Bone marrow (tissue), 2 donors: ENCODE measurements around the gene PLIN3.
"Not testable (repeated sequence)": the region's sequence is repeated elsewhere in the genome, so short reads cannot be mapped to it uniquely, and the experiment has no call there.

ENCODE experiments used
- DNase-seq, 2 donors: peaks; one replicate each; lab custom pipeline; 2025; lab: John Stamatoyannopoulos, UW

PLIN3 gene

GRCh38 chr19:4891066-4891465 is 23.6 kb upstream of the PLIN3 start:
- no peak for DNase-seq

GRCh38 chr19:4889034-4889815 is 21.8 kb upstream of the PLIN3 start:
- DNase-seq = no peak

DNA sequence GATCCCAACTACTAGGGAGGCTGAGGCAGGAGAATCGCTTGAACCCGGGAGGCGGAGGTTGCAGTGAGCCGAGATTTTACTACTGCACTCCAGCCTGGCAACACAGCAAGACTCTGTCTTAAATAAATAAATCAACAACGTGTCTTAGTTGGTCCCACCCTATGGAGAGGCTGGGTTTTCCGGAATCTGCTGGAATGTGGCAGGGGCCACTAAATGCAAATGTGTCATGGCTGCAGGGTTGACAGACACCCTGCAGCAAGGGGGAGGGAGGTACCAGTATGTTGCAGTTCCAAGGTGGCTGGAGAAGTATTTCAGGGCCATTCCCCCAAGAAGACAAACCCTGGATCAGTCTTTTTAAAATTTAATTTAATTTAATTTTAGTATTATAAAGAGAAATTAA is 20.3 kb upstream of the PLIN3 start:
- DNase-seq = not testable (repeated sequence)

DNA sequence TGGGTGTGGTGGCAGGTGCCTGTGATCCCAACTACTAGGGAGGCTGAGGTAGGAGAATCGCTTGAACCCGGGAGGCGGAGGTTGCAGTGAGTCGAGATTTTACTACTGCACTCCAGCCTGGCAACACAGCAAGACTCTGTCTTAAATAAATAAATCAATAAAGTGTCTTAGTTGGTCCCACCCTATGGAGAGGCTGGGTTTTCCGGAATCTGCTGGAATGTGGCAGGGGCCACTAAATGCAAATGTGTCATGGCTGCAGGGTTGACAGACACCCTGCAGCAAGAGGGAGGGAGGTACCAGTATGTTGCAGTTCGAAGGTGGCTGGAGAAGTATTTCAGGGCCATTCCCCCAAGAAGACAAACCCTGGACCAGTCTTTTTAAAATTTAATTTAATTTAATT is 17.5 kb upstream of the PLIN3 start:
- DNase-seq = not testable (repeated sequence)

DNA sequence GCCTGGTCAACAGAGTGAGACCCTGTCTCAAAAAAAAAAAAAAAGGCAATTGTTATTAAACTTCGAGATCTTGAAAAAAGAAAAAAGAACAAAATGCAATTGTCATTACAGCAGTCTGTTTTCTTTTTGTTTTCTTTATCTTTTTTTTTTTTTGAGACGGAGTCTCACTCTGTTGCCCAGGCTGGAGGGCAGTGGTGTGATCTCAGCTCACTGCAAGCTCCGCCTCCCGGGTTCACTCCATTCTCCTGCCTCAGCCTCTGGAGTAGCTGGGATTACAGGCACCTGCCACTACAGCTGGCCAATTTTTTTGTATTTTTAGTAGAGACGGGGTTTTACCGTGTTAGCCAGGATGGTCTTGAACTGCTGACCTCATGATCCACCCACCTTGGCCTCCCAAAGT is 15.4 kb upstream of the PLIN3 start:
- DNase-seq = not testable (repeated sequence)

DNA sequence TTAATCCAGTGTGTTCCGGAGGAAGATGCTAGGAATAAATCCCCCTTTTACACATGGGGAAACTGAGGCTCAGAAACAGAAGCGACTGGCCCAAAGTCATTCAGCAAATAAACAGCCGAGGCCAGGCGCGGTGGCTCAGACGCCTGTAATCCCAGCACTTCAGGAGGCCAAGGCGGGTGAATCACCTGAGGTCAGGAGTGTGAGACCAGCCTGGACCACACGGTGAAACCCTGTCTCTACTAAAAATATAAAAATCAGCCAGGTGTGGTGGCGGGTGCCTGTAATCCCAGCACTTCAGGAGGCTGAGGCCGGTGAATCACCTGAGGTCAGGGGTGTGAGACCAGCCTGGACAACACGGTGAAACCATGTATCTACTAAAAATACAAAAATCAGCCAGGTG is 11.6 kb upstream of the PLIN3 start:
- no peak for DNase-seq

- peak in 1 of 2 donors; percentile 52 for DNase-seq
These were observed 11.1 kb upstream of the PLIN3 start for GRCh38 chr19:4878491-4878968.

DNA sequence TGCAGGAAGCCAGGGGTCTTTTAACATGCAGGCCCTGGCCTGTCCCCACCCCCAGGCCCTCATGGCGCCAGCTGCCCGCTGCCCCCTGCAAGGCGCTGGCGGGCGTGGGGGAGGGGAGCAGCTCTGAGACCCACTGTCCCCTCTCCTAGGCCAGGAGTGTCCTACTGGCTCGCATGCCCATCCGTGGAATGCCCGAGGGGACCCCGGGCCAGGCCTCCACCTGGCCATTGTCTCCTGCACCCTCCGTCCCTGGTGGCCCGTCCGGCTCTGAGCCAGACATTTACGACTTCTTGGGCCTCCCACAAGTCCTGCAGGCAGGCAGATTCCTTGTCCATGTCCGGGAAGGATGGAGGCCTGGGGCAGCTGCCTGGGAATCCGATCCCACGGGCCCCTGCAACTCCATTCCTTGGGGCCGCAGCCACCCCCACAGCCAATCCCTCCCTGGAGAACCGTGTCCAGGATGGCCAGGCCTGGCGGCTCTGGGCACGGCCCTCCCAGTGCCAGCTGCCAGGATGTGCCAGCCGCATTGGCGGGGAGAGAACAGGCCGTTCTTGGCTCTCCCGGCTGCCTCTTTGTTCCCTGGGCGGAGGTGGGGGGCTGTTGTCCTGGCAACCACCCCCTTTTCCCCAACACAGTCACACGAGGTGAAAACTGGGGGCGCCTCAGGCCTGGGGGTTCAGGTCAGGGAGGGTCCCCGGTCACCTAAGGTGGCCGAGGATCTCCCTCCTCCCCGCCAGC is 10.5 kb upstream of the PLIN3 start:
- no peak for DNase-seq

GRCh38 chr19:4873930-4874329 is 6.5 kb upstream of the PLIN3 start:
- no peak for DNase-seq

DNA sequence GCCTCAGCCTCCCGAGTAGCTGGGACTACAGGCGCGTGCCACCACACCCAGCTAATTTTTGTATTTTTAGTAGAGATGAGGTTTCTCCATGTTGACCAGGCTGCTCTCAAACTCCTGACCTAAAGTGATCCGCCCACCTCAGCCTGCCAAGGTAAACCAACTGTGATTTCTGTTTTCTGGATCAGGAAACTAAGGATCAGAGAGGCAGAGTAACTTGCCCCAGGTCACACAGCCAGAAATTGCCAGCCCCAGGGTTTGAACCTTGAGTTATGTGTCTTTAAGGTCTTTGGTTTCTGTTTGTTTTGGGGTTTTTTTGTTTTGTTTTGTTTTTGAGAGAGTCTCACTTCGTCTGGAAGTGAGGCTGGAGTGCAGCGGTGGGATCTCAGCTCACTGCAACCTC is 4.2 kb upstream of the PLIN3 start:
- DNase-seq = no peak

DNA sequence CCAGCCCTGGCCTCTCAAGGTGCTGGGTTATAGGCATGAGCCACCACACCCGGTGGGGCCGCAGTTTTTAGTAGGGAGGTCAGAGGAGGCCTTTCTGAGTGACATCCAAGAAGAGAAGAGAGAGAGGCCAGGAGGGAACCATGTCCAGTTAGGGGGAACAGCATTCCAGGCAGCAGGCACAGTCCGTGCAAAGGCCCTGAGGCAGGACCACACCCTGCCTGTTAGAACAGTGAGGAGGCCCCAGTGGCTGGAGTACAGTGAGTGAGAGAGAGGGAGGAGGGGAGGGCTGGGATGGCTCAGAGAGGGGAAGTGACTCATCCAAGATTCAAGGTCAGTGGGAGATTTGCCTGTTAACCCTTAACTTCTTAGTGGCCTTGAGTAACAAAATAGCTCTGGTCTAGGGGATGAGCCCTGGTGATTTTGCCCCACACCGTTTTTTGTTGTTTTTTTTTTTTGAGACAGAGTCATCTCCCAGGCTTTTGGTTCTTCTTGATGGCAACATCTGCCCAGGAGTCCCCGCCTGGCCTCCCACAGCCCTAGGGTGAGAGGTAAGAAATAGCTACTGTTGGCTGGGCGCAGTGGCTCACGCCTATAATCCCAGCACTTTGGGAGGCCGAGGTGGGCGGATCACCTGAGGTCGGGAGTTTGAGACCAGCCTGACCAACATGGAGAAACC is 2.7 kb upstream of the PLIN3 start:
- peak; percentile 40 to 92 for DNase-seq

GRCh38 chr19:4868286-4868834 is 893 bp upstream of the PLIN3 start:
- DNase-seq = no peak

DNA sequence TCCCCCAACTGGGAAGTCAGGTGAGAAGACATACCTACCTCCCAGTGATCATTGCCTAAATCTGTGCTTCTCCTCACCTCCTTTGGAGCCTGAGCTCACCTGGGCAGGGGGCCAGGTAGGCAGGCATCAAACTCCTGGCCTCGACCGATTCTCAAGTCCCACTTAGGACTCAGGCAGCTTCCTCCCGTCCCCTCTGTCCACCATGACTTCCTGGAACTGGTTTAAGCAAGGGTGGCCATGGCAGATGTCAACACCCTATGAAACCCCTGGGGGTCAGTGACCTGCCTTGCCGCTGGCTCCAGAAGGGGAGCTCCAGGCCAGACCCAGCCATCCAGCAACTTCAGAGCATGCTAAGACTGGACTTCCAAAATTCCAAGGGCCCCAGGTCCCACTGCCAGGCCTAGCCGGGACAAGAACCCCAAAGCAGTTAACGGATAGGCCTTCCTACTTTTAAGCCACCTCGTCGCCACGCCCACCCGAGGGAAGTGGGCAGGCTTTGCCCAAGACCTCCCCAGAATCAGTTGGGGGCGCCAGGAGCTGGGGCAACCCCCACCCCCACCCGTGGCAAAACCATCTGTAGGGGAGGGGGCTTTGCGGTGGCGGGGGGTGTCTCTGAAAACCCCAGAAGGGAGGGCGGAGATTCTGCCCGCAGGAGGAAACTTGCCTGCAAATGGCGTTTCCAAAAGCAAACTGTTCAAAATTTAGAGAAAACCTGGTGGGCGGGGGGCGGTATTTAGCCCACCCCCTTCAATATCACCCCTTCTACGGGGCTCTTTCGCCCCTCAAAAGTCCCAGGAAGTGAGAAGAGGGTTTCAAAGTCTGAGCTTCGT is 657 bp downstream of the PLIN3 start:
- peak; percentile 16 to 29 for DNase-seq

- DNase-seq = no peak
These were observed 6.3 kb downstream of the PLIN3 start for GRCh38 chr19:4861147-4861546.

DNA sequence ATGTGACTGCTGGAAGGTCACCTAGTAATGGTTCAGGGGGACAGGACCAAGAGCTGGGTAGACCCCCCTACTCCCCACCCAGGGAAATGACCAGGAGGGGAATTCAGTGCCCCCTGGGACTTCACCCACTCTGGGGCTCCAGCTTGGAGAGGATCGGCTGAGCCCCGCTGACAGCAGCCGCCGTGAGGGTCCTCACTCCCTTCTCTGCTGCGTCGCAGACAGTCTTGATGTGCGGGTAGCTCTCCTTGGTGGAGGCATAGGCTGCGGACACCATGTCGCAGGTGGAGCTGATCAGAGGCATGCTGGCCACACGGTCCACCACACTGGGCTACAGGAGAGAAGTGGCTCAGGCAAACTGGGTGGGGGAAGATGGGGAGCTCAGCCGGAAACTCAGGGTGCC is 7.8 kb downstream of the PLIN3 start:
- DNase-seq = no peak

GRCh38 chr19:4856468-4856867 is 11.0 kb downstream of the PLIN3 start:
- DNase-seq = not testable (repeated sequence)

DNA sequence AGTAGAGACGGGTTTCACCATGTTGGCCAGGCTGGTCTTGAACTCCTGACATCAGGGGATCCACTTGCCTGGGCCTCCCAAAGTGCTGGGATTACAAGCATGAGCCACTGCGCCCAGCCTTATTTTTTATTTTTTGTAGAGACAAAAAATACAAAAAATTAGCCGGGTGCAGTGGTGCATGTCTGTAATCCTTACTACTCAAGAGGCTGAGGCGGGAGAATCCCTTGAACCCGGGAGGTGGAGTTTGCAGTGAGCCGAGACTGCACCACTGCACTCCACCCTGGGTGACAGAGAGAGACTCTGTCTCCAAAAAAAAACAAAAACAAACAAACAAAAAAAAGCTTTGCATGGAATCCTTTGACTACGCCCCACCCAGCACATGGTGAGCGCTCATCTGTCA is 14.0 kb downstream of the PLIN3 start:
- DNase-seq = not testable (repeated sequence)

DNA sequence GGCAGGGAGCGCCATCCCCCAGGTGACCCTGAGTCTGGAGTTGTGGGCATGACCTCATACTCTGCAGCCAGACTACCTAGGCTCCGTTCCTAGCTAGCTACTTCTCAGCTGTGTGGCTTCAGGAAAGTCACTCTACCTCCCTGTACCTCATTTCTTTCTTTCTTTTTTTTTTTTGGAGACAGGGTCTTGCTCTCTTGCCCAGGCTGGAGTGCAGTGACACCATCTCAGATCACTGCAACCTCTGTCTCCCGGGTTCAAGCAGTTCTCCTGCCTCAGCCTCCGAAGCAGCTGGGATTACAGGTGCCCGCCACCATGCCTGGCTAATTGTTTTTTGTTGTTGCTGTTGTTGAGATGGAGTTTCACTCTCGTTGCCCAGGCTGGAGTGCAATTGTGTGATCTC is 15.0 kb downstream of the PLIN3 start:
- DNase-seq = no peak

- DNase-seq = peak; percentile 27 to 43
These were observed 15.7 kb downstream of the PLIN3 start for GRCh38 chr19:4851551-4852290.

DNA sequence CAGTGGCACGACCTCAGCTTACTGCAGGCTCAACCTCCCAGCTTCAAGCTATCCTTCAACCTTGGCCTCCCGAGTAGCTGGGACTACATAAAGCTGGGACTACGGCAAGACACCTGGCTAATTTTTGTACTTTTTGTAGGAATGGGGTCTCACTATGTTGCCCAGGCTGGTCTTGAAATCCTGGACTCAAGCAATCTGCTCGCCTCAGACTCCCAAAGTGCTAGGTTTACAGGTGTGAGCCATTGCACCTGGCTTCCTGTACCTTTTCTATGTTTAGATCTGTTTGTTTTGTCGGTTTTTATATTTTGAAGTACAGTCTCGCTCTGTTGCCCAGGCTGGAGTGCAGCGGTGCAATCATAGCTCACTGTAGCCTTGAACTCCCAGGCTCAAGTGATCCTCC is 18.4 kb downstream of the PLIN3 start:
- DNase-seq = no peak
